GM12892 (cell line): ENCODE results near the gene KCNIP4.

Experiments
- DNase-seq: peaks from one replicate; pipeline ENCODE4 v3.0.0; 2011; ENCODE audit not compliant: insufficient read length
- FAIRE-seq: peaks from 2 replicates; lab custom pipeline; 2011; peaks lifted over from hg19 to GRCh38; lab: Jason Lieb, UNC
- POLR2A ChIP-seq: IDR thresholded peaks from 2 replicates; pipeline ENCODE4 v1.6.1; 2011; ENCODE audit warnings: low read depth, low read length, control low read depth
- POLR2AphosphoS5 ChIP-seq: IDR thresholded peaks from 2 replicates; pipeline ENCODE4 v1.6.1; 2011; ENCODE audit warnings: low read depth, low read length, control low read depth
- TAF1 ChIP-seq: IDR thresholded peaks from 2 replicates; pipeline ENCODE4 v1.6.1; 2011; ENCODE audit warnings: low read depth, mild to moderate bottlenecking, control low read depth, low read length, borderline replicate concordance

The KCNIP4 gene

DNA sequence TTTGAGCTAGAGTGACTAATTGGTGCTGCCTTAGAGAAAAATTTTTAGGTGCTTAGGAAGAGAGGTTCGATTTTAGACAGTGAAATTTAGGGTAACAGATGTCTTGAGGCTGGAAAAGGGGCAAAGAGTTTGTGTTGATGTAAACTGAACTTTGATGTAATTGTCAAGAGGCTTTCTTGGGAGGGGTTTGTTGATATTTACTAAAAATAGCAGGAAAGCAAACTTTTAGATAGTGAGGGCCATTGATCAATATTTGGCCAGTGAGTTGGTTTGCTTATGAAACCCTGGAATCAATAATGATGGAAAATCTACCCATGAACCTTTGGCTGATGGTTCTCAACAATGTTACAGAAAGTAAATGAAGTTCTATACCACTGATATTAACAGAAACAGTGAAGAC, 537.5 kb downstream of the KCNIP4 start:
- TF ChIP-seq POLR2A (no peak), TAF1 (no peak), POLR2AphosphoS5 (no peak)
- no peak for FAIRE-seq
- no peak for DNase-seq

DNA sequence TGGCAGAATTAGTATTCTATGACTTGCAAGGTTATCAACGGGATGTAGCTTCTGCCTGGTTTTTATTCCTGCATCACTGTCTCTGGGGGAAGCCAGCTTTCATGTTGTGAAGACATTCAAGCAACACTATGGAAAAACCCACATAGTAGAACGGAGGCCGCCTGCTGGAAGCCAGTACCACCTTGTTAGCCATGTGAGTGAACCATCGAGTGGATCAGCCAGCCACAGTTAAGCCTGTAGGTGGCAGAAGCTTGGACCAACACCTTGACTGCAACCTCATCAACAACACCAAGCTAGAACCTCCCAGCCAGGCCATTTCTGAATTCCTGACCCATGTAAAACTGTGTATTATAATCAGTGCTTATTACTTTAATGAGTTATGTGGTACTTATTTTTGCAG, 538.2 kb downstream of the KCNIP4 start:
- DNase-seq (no peak), FAIRE-seq (no peak)
- TF ChIP-seq POLR2AphosphoS5 (no peak), POLR2A (no peak), TAF1 (no peak)

DNA sequence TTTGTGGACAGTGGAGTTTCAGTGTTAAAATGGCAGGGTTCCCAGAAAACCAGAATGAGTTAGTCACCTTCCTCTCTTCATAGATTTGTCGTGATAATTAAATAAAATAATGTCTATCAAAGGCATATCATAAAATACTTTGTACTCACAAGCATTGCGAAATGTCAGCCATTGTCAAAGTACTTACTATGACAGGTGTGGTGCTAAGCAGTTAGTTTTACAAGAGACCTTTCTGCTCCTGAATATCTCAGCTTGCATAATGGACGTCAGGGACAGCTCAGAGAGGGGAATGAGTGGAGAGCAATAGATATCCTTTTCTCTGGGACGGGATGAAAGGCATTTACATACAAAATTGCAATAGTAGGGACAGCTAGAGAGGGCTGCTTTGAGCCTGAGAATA, 560.9 kb downstream of the KCNIP4 start:
- no peak for FAIRE-seq
- DNase-seq, result no peak
- TF ChIP-seq POLR2A (no peak), POLR2AphosphoS5 (no peak), TAF1 (no peak)

DNA sequence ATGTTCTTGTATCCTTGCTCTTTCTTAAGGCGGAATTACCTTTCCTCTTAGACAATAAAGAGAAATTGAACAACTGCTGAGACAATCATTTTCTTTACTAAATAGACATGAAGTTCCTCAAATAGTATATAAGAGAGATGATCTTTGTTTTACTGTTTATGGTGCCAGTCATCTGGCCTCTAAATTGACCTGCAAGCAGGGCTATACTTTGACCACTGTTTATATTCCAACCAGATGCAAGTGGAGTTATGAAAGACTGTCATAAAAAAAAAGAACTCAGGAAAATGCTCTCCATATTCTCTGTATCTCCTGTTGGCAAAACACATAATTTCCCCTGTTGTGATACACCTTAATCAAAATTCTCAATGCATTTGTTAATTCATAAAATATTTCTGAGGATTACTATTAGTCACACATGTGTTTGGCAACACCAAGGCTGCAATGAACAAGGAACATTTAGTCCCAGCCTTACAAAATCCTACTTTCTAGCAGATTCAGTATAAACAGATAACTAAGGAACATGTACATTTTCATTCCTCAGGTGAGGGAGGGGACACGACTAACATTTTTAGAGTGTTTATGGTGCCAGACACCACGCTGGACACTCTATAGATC, 562.3 kb downstream of the KCNIP4 start:
- DNase-seq (no peak), FAIRE-seq (no peak)
- no peak for TF ChIP-seq TAF1
- TF ChIP-seq POLR2A, result no peak
- no peak for TF ChIP-seq POLR2AphosphoS5

DNA sequence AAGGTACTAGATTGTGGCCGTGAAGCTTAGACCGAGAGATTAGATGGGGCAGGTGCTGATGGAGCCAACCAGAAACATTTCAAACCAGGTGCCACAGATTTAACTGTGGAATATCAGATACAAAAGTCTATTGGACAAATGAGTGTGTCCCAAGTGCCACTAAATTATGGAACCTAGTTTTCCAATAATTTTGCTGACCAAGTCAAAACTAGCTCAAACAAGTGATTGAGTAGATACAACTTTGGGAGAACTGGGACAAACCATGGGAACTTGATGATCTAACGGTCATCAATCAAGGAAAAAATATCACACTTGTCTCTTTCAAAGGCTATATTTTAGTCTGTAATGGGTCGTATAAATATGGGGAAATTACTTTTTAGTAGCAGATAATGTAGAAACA, 562.9 kb downstream of the KCNIP4 start:
- TF ChIP-seq POLR2AphosphoS5 (no peak), POLR2A (no peak), TAF1 (no peak)
- DNase-seq, result no peak
- FAIRE-seq, result no peak

DNA sequence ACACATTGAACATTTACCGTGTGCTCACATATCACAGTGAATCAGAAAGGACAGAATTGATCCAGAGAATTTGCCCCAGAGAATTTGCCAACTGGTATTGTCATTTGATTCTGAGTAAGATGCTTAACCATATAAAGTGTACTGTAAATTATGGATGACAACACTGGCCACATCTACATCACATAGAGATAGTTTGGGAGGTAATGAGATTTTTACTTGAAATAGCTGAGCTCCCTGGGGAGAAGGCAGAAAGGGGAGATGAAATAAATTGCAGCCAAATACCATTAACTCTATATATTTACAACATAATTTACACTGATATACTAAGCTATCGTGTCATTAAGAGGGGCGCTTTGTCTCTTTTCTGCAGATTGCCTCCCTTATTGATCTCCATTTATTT, 564.0 kb downstream of the KCNIP4 start:
- DNase-seq (no peak), FAIRE-seq (no peak)
- no peak for TF ChIP-seq TAF1
- no peak for TF ChIP-seq POLR2AphosphoS5
- TF ChIP-seq POLR2A, result no peak

DNA sequence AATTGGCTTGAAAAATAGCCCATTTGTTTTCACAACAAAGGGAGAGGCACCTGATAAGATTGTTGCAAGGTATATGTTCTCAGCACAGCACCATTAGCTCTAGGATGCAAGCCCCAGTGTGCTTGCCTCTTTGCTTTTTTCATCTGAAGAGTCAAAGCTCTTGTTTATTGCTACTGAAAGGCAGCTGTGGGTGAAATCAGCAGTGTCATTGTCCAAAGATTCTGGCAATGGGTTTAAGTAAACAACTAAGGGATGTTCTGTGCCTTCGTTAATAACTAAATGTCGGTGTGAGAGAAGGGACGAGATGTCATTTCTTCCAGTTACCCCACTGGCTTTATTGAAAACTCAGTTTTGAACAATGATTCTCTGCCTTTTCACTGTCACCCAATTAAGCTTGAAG, 567.7 kb downstream of the KCNIP4 start:
- FAIRE-seq, result no peak
- no peak for TF ChIP-seq TAF1
- no peak for TF ChIP-seq POLR2AphosphoS5
- no peak for TF ChIP-seq POLR2A
- no peak for DNase-seq

DNA sequence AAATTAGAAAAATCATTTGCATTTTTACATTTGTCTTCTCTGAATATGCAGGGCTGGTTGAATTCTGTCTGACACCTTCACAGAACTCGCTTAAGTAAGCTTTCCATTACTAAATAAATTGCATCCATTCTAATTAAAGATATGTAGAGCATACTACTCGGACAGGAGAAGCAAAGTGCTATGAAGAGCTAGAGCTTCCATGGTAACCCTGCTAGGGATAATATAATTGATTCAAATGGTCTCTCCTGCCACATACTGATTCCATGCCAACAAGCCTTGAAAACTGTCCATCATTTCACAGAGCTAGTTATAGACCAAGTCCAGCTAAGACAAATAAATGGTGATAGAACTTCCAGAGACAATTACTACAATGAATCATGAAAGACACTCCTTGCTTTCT, 571.5 kb downstream of the KCNIP4 start:
- FAIRE-seq (no peak), DNase-seq (no peak)
- TF ChIP-seq POLR2AphosphoS5 (no peak), TAF1 (no peak)

DNA sequence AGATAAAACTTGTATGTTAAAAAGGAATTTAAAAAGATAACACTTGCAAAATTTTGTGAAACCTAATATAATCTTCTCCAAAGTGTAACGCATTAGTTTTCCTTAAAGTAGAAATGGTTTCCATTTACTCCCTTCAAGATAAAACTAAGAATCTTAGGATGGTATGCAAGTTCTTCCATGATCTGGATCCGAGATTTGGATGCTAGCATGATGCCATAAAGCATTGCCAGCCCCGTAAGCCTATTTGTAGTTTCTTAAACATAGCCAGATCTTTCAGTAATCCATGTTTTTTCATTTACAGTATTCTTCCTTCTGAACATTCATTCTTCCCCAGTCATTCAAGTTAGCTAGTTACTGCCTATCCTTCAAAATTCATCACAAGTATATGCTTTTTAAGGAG, 572.4 kb downstream of the KCNIP4 start:
- no peak for FAIRE-seq
- TF ChIP-seq TAF1, result no peak
- TF ChIP-seq POLR2AphosphoS5, result no peak
- no peak for TF ChIP-seq POLR2A
- no peak for DNase-seq

DNA sequence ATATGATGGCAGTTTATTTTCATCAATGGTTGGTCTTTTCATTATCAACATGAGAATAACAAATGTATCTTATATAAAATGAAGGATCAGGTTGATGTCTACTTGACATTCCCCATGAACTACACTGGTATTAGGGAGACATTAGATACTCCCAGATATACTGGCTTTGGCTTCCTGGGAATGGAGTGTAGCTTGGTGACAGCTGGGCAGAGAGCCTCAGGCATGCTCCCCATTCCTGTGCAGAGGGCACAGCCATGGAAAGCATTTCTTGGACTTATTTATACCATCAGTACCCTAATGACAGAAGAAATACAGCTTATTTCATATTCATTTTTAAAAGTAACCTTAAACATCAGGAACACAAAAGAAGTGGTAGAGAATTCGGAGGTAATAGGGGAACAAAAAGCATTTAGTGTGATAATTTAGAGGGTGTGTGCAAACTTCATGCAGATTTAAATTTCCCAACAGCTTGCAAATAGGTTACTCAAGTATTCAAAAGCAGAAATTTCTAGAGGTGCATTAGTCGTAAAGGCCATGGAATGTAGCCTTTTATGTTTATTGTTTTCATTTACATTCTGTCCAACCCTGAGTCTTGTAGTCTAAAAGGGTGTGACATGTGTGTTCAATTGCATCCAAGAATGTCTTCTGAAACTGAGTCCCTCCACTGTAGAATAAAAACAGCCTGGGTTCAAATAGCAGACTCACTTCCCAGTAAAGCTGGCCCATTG, 573.8 kb downstream of the KCNIP4 start:
- DNase-seq (no peak), FAIRE-seq (no peak)
- TF ChIP-seq POLR2AphosphoS5, result no peak
- TF ChIP-seq POLR2A, result no peak
- no peak for TF ChIP-seq TAF1

DNA sequence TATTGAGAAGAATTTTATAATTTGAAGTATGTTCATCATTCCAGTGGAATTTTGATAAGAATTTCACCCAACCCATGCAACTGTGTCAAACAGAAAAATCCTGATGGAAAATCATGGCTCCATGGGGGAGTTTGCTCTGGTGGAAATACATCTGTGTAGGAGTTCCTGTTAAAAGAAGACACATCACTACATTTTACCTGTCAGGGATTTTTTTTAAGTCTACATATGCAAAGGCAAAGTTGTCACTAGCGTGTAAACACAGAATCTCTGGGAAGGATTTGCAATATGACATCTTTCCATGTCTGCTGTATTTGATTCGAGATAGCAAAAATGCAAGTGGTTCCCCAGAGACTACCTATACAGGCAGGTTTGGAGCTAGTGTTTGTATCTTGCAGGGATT, 581.0 kb downstream of the KCNIP4 start:
- no peak for TF ChIP-seq POLR2AphosphoS5
- no peak for TF ChIP-seq POLR2A
- no peak for TF ChIP-seq TAF1
- FAIRE-seq (no peak), DNase-seq (no peak)

DNA sequence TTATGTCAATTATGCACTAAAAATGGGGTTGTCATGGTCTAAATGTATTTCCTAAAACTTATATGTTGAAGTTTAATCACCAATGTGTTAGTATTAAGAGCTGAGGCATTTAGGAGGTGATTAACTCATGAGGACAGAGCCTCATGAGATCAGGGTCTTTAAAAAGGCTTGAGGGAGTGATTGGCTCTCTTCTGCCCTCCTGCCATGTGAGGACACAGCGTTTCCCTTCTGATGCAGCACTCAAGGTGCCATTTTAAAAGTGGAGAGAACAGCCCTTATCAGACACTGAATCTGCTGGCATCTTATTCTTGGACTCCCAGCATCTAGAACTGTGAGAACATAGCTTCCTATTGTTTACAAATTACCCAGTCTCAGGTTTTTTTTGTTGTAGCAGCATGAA, 581.7 kb downstream of the KCNIP4 start:
- DNase-seq (no peak), FAIRE-seq (no peak)
- TF ChIP-seq POLR2A (no peak), POLR2AphosphoS5 (no peak), TAF1 (no peak)

DNA sequence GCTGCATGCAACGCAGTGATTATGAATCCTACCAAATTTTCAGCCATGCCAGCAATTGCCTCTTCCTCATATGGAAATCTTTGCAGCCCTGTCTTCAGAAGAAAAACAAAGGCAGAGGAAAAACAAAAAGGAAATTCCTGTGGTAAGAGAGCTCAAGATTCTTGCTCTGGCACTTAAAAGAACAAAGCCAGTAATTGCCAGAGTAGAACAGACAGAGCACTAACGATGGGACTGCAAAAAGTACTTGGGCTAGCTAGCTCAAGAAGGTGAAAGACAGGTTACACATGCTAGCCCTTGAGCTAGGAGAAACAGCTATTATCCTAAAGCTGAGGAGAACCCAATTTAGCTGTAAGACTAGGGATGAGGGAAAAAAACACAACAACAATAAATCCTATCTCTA, 582.3 kb downstream of the KCNIP4 start:
- FAIRE-seq (no peak), DNase-seq (no peak)

More for the DNA sequence above, 582.3 kb downstream of the KCNIP4 start:
- TF ChIP-seq TAF1 (no peak), POLR2A (no peak), POLR2AphosphoS5 (no peak)
